H1 (cell line): ENCODE measurements around the gene SLC8A3.

Experiments
- POLR2A ChIP-seq, 2 experiments: IDR thresholded peaks; 1 replicate in 1 of 2; 2 replicates in 1 of 2; pipeline ENCODE4 v1.6.1; 2011; ENCODE audit warnings: low read depth in 2 of 2, low read length in 2 of 2, mild to moderate bottlenecking in 2 of 2; ENCODE audit errors: control extremely low read depth in 1 of 2
- RFX5 ChIP-seq: IDR thresholded peaks from 2 replicates; pipeline ENCODE4 v1.6.1; 2011; ENCODE audit warnings: low read depth, low read length, improper control_type of control experiment, borderline replicate concordance
- TF ChIP-seq, protein P1 (sequence below), 3 experiments: IDR thresholded peaks; 1 replicate in 2 of 3; 2 replicates in 1 of 3; pipeline versions ENCODE4 v1.5.1 to v1.6.1; 2011; ENCODE audit warnings: low read length in 3 of 3, mild to moderate bottlenecking in 3 of 3, inconsistent platforms in 2 of 3, low read depth in 1 of 3, moderate library complexity in 1 of 3; ENCODE audit not compliant: insufficient read depth in 1 of 3; ENCODE audit errors: control extremely low read depth in 1 of 3

DNA sequence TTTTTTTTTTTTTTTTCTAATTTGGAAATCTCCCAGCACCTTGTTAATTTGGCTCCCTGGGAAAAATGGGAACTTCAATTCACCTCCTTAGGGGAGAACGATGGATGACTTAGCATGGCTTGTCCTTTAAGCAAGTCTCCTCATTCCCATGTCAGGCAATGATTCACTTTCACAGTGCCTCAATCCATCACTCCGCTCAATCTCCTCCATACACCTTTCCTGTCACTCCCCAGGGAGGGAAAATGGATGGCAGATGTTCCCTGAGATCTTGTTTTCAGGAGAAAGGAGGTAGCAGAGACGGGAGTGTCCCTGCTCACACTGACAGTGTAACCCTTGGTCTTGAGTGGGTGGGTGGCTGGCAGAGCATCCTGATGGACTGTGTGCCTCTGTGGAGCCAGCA lies 51.0 kb downstream of the SLC8A3 start:
- TF ChIP-seq RFX5 (no peak), POLR2A (IDR thresholded peaks at IDR 0.05; ENCODE audit: control extremely low read depth in 1 of 2, low read depth in 2 of 2, low read length in 2 of 2) (no peak)
- TF ChIP-seq, protein P1, sequence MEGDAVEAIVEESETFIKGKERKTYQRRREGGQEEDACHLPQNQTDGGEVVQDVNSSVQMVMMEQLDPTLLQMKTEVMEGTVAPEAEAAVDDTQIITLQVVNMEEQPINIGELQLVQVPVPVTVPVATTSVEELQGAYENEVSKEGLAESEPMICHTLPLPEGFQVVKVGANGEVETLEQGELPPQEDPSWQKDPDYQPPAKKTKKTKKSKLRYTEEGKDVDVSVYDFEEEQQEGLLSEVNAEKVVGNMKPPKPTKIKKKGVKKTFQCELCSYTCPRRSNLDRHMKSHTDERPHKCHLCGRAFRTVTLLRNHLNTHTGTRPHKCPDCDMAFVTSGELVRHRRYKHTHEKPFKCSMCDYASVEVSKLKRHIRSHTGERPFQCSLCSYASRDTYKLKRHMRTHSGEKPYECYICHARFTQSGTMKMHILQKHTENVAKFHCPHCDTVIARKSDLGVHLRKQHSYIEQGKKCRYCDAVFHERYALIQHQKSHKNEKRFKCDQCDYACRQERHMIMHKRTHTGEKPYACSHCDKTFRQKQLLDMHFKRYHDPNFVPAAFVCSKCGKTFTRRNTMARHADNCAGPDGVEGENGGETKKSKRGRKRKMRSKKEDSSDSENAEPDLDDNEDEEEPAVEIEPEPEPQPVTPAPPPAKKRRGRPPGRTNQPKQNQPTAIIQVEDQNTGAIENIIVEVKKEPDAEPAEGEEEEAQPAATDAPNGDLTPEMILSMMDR (IDR thresholded peaks at IDR 0.05; ENCODE audit: control extremely low read depth in 1 of 3, insufficient read depth in 1 of 3, low read depth in 1 of 3, low read length in 3 of 3), result no peak
